ENCODE results near the gene MYO1G.

- TF ChIP-seq, protein P1, sequence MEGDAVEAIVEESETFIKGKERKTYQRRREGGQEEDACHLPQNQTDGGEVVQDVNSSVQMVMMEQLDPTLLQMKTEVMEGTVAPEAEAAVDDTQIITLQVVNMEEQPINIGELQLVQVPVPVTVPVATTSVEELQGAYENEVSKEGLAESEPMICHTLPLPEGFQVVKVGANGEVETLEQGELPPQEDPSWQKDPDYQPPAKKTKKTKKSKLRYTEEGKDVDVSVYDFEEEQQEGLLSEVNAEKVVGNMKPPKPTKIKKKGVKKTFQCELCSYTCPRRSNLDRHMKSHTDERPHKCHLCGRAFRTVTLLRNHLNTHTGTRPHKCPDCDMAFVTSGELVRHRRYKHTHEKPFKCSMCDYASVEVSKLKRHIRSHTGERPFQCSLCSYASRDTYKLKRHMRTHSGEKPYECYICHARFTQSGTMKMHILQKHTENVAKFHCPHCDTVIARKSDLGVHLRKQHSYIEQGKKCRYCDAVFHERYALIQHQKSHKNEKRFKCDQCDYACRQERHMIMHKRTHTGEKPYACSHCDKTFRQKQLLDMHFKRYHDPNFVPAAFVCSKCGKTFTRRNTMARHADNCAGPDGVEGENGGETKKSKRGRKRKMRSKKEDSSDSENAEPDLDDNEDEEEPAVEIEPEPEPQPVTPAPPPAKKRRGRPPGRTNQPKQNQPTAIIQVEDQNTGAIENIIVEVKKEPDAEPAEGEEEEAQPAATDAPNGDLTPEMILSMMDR (IDR thresholded peaks at IDR 0.05), result no peak
- no peak for TF ChIP-seq SIN3A (IDR thresholded peaks at IDR 0.05; ENCODE audit: borderline replicate concordance, insufficient read depth, low read depth, low read length)
- TF ChIP-seq REST (IDR thresholded peaks at IDR 0.05; ENCODE audit: insufficient read depth in 1 of 2, low read depth in 2 of 2, low read length in 1 of 2), result no peak
- TF ChIP-seq POLR2AphosphoS5 (IDR thresholded peaks at IDR 0.05; ENCODE audit: low read depth, low read length), result no peak
Measured at GRCh38 chr7:44995555-44996493, 17.0 kb upstream of the MYO1G start.
